ENCODE data around the gene DLGAP1.

- TF ChIP-seq CTCF (IDR thresholded peaks at IDR 0.05; ENCODE audit: poor library complexity) (no peak), EZH2phosphoT487 (IDR thresholded peaks at IDR 0.05; ENCODE audit: low read depth, severe bottlenecking, unreplicated experiment) (no peak), EZH2 (IDR thresholded peaks at IDR 0.05; ENCODE audit: borderline replicate concordance) (no peak)
Observed at GRCh38 chr18:3821524-3821923, 633.6 kb downstream of the DLGAP1 start.
